Measurements from ENCODE around the gene SPATA4. TPM values are rescaled to one million over a fixed set of nuclear protein-coding genes. Genes with fewer than 3 reads are reported as not detected.

Gene SPATA4
- total RNA-seq, 1 experiment from 2014 or later: not detected

- Histone ChIP-seq H3K27me3 (ENCODE audit: control insufficient read depth, insufficient read depth, low read length) (no peaks in the 10 kb centered on the region), H3K36me3 (replicated peaks; ENCODE audit: control insufficient read depth, insufficient read depth, low read length) (no peaks in the 10 kb centered on the region), H3K4me3 (ENCODE audit: insufficient read depth, low read depth, low read length) (no peak overlapping the region)
- no peak for DNase-seq
Measured at GRCh38 chr4:176153124-176153523, 42.3 kb downstream of the SPATA4 start.

DNA sequence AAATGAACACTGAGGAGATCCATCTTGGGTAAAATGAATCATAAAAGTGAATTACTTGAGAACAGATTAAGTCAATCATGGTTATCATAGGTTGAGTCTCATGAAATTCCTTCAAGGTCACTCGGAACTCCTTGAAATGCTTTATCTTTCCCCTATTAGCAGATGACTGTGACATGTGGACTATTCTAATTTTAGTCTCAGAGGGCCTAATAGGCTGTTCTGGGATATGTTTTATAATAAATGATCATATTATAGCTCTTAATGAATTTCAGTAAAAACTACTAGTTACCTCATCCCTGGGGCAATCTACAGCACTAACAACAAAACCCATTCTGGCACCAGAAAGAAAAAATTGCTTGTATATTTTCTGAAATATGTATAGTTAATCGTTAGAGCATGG lies 44.7 kb downstream of the SPATA4 start:
- Histone ChIP-seq H3K27me3 (ENCODE audit: control insufficient read depth, insufficient read depth, low read length) (no peaks in the 10 kb centered on the region), H3K4me3 (ENCODE audit: insufficient read depth, low read depth, low read length) (no peak overlapping the region), H3K36me3 (replicated peaks; ENCODE audit: control insufficient read depth, insufficient read depth, low read length) (no peaks in the 10 kb centered on the region)
- DNase-seq: no peak

DNA sequence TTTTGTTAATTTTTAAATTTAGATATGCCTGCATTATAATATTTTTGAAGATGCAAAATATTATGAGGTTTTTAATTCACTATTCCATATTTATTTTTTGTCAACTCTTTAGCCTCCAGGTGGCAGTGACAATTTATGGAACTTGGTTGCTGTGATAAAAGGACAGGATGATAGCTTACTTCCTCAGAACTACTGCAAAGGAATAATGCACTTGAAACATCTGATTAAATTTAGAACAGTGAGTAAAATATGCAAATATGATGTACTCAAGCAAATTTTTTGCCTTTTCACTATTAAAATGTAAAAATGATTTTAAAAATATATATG lies 45.1 kb downstream of the SPATA4 start:
- no peak overlapping the region for H3K4me3 ChIP-seq (ENCODE audit: insufficient read depth, low read depth, low read length)
- no peaks in the 10 kb centered on the region for H3K27me3 ChIP-seq (ENCODE audit: control insufficient read depth, insufficient read depth, low read length)
- no peak for DNase-seq
- H3K36me3 ChIP-seq (replicated peaks; ENCODE audit: control insufficient read depth, insufficient read depth, low read length): no peaks in the 10 kb centered on the region

- Histone ChIP-seq H3K27me3 (ENCODE audit: control insufficient read depth, insufficient read depth, low read length) (no peaks in the 10 kb centered on the region), H3K4me3 (ENCODE audit: insufficient read depth, low read depth, low read length) (no peak overlapping the region), H3K36me3 (replicated peaks; ENCODE audit: control insufficient read depth, insufficient read depth, low read length) (no peaks in the 10 kb centered on the region)
- DNase-seq: no peak
Measured at GRCh38 chr4:176149680-176150355, 45.6 kb downstream of the SPATA4 start.

DNA sequence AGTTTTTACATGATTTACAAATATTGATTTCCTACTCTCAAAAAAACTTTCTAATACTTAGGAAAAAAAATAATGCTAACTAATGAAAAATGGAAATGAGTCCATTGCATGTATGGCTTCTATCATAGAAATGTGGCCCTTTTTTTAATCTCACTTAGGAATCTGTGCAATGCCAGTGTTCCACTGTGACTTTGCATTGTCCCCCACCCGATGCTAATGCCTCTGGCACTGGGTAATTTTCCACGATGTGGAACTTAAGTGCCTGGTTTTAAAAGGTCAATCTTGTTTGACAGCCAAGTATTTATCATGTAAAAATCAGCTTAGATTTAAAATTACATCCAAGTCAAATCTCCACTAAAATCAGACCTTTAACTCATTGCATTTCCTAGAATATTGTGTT lies 53.1 kb downstream of the SPATA4 start:
- Histone ChIP-seq H3K4me3 (ENCODE audit: insufficient read depth, low read depth, low read length) (no peak overlapping the region), H3K36me3 (replicated peaks; ENCODE audit: control insufficient read depth, insufficient read depth, low read length) (no peaks in the 10 kb centered on the region), H3K27me3 (ENCODE audit: control insufficient read depth, insufficient read depth, low read length) (no peaks in the 10 kb centered on the region)
- DNase-seq: no peak

DNA sequence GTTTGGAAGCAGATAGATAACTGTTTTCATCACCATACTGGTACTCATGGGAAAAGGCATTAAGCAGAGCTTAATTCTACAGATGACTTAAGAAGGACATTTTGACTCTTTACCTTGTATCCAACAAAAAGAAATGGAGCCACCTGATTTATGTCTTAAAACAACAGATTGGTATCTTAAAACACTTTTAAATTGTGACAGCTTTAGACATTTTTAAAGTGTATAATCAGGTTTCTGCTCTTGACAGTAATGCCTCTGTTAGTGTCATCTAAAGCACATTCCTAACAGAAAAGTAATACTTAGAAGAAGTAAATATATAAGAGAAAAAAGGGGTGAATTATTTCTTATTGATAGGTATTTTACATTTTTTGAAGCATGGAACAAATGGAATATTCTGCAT lies 55.9 kb downstream of the SPATA4 start:
- no peak overlapping the region for H3K4me3 ChIP-seq (ENCODE audit: insufficient read depth, low read depth, low read length)
- no peaks in the 10 kb centered on the region for H3K27me3 ChIP-seq (ENCODE audit: control insufficient read depth, insufficient read depth, low read length)
- no peak for DNase-seq
- H3K36me3 ChIP-seq (replicated peaks; ENCODE audit: control insufficient read depth, insufficient read depth, low read length): no peaks in the 10 kb centered on the region

GRCh38 chr4:176137631-176138030 lies 57.8 kb downstream of the SPATA4 start:
- no peaks in the 10 kb centered on the region for H3K27me3 ChIP-seq (ENCODE audit: control insufficient read depth, insufficient read depth, low read length)
- DNase-seq: no peak
- no peak overlapping the region for H3K4me3 ChIP-seq (ENCODE audit: insufficient read depth, low read depth, low read length)
- no peaks in the 10 kb centered on the region for H3K36me3 ChIP-seq (replicated peaks; ENCODE audit: control insufficient read depth, insufficient read depth, low read length)

- Histone ChIP-seq H3K4me3 (ENCODE audit: insufficient read depth, low read depth, low read length) (no peak overlapping the region), H3K27me3 (ENCODE audit: control insufficient read depth, insufficient read depth, low read length) (no peaks in the 10 kb centered on the region), H3K36me3 (replicated peaks; ENCODE audit: control insufficient read depth, insufficient read depth, low read length) (no peaks in the 10 kb centered on the region)
- DNase-seq: no peak
Measured at GRCh38 chr4:176134670-176135069, 60.7 kb downstream of the SPATA4 start.

Other genes with a start within 250 kb of the SPATA4 start
- gene WDR17, start 129.7 kb downstream of the SPATA4 start, total RNA-seq (2014; rRNA removed; shearing (Covaris generic)): 1.0 and 1.1 TPM in 2 replicates
- 0.26 and 0.31 TPM in 2 replicates for gene ASB5, start 73.6 kb upstream of the SPATA4 start, total RNA-seq (2014; rRNA removed; shearing (Covaris generic))
- 59.4 and 67.4 TPM in 2 replicates for gene SPCS3, start 124.4 kb upstream of the SPATA4 start, total RNA-seq (2014; rRNA removed; shearing (Covaris generic))

All from H7 (cell line).